ENCODE results near the gene RPGR. TPM values are rescaled to one million over a fixed set of nuclear protein-coding genes. Genes with fewer than 3 reads are reported as not detected.

The RPGR gene
- total RNA-seq, 1 donor from 2014 or later: 6.3 TPM

GRCh38 chrX:38326086-38326485 lies 1.2 kb downstream of the RPGR start:
- Histone ChIP-seq H3K27ac (ENCODE audit: low read depth, low read length) (no peak overlapping the region), H3K36me3 (ENCODE audit: control insufficient read depth in 3 of 3, insufficient read depth in 3 of 3, low read length in 3 of 3) (no peaks in the 10 kb centered on the region), H3K27me3 (ENCODE audit: control insufficient read depth in 3 of 3, insufficient read depth in 3 of 3, low read length in 3 of 3) (no peaks in the 10 kb centered on the region), H3K9me3 (ENCODE audit: control insufficient read depth in 3 of 3, low read length in 3 of 3) (no peaks in the 10 kb centered on the region), H3K9ac (ENCODE audit: low read depth in 1 of 3, low read length in 3 of 3) (peak overlapping the region in 2 of 3 donors; percentile 57 to 74), H3K4me1 (ENCODE audit: control insufficient read depth in 3 of 3, insufficient read depth in 3 of 3, low read length in 3 of 3) (peaks cover 0 to 4% (median 2%) of the 10 kb centered on the region in 3 donors), H3K4me3 (ENCODE audit: low read length in 3 of 3) (peak overlapping the region in 2 of 3 donors; percentile 75)

GRCh38 chrX:38320819-38321218 lies 6.5 kb downstream of the RPGR start:
- H3K36me3 ChIP-seq (ENCODE audit: control insufficient read depth in 3 of 3, insufficient read depth in 3 of 3, low read length in 3 of 3): peaks cover 0 to 2% (median 0%) of the 10 kb centered on the region in 3 donors
- H3K4me3 ChIP-seq (ENCODE audit: low read length in 3 of 3): no peak overlapping the region
- H3K9me3 ChIP-seq (ENCODE audit: control insufficient read depth in 3 of 3, low read length in 3 of 3): no peaks in the 10 kb centered on the region
- H3K27ac ChIP-seq (ENCODE audit: low read depth, low read length): no peak overlapping the region
- no peak overlapping the region for H3K9ac ChIP-seq (ENCODE audit: low read depth in 1 of 3, low read length in 3 of 3)
- peaks cover 0 to 2% (median 0%) of the 10 kb centered on the region in 3 donors for H3K4me1 ChIP-seq (ENCODE audit: control insufficient read depth in 3 of 3, insufficient read depth in 3 of 3, low read length in 3 of 3)
- H3K27me3 ChIP-seq (ENCODE audit: control insufficient read depth in 3 of 3, insufficient read depth in 3 of 3, low read length in 3 of 3): peaks cover 0 to 3% (median 0%) of the 10 kb centered on the region in 3 donors

GRCh38 chrX:38318606-38319005 lies 8.7 kb downstream of the RPGR start:
- no peaks in the 10 kb centered on the region for H3K4me1 ChIP-seq (ENCODE audit: control insufficient read depth in 3 of 3, insufficient read depth in 3 of 3, low read length in 3 of 3)
- peaks cover 0 to 2% (median 0%) of the 10 kb centered on the region in 3 donors for H3K36me3 ChIP-seq (ENCODE audit: control insufficient read depth in 3 of 3, insufficient read depth in 3 of 3, low read length in 3 of 3)
- no peak overlapping the region for H3K27ac ChIP-seq (ENCODE audit: low read depth, low read length)
- H3K9ac ChIP-seq (ENCODE audit: low read depth in 1 of 3, low read length in 3 of 3): peak overlapping the region in 1 of 3 donors; percentile 33
- peaks cover 0 to 3% (median 0%) of the 10 kb centered on the region in 3 donors for H3K27me3 ChIP-seq (ENCODE audit: control insufficient read depth in 3 of 3, insufficient read depth in 3 of 3, low read length in 3 of 3)
- no peak overlapping the region for H3K4me3 ChIP-seq (ENCODE audit: low read length in 3 of 3)
- no peaks in the 10 kb centered on the region for H3K9me3 ChIP-seq (ENCODE audit: control insufficient read depth in 3 of 3, low read length in 3 of 3)

GRCh38 chrX:38318196-38318595 lies 9.1 kb downstream of the RPGR start:
- Histone ChIP-seq H3K4me1 (ENCODE audit: control insufficient read depth in 3 of 3, insufficient read depth in 3 of 3, low read length in 3 of 3) (no peaks in the 10 kb centered on the region), H3K36me3 (ENCODE audit: control insufficient read depth in 3 of 3, insufficient read depth in 3 of 3, low read length in 3 of 3) (peaks cover 0 to 2% (median 0%) of the 10 kb centered on the region in 3 donors), H3K9ac (ENCODE audit: low read depth in 1 of 3, low read length in 3 of 3) (peak overlapping the region in 1 of 3 donors; percentile 33), H3K9me3 (ENCODE audit: control insufficient read depth in 3 of 3, low read length in 3 of 3) (no peaks in the 10 kb centered on the region), H3K27ac (ENCODE audit: low read depth, low read length) (no peak overlapping the region), H3K4me3 (ENCODE audit: low read length in 3 of 3) (no peak overlapping the region), H3K27me3 (ENCODE audit: control insufficient read depth in 3 of 3, insufficient read depth in 3 of 3, low read length in 3 of 3) (peaks cover 0 to 3% (median 0%) of the 10 kb centered on the region in 3 donors)

- H3K36me3 ChIP-seq (ENCODE audit: control insufficient read depth in 3 of 3, insufficient read depth in 3 of 3, low read length in 3 of 3): peaks cover 0 to 2% (median 0%) of the 10 kb centered on the region in 3 donors
- H3K4me3 ChIP-seq (ENCODE audit: low read length in 3 of 3): no peak overlapping the region
- no peak overlapping the region for H3K27ac ChIP-seq (ENCODE audit: low read depth, low read length)
- no peaks in the 10 kb centered on the region for H3K4me1 ChIP-seq (ENCODE audit: control insufficient read depth in 3 of 3, insufficient read depth in 3 of 3, low read length in 3 of 3)
- no peaks in the 10 kb centered on the region for H3K27me3 ChIP-seq (ENCODE audit: control insufficient read depth in 3 of 3, insufficient read depth in 3 of 3, low read length in 3 of 3)
- no peak overlapping the region for H3K9ac ChIP-seq (ENCODE audit: low read depth in 1 of 3, low read length in 3 of 3)
- H3K9me3 ChIP-seq (ENCODE audit: control insufficient read depth in 3 of 3, low read length in 3 of 3): no peaks in the 10 kb centered on the region
Observed at GRCh38 chrX:38315186-38315585, 12.1 kb downstream of the RPGR start.

GRCh38 chrX:38313190-38313589 lies 14.1 kb downstream of the RPGR start:
- Histone ChIP-seq H3K4me3 (ENCODE audit: low read length in 3 of 3) (no peak overlapping the region), H3K36me3 (ENCODE audit: control insufficient read depth in 3 of 3, insufficient read depth in 3 of 3, low read length in 3 of 3) (peaks cover 0 to under 1% (median 0%) of the 10 kb centered on the region in 3 donors), H3K9me3 (ENCODE audit: control insufficient read depth in 3 of 3, low read length in 3 of 3) (no peaks in the 10 kb centered on the region), H3K27ac (ENCODE audit: low read depth, low read length) (no peak overlapping the region), H3K4me1 (ENCODE audit: control insufficient read depth in 3 of 3, insufficient read depth in 3 of 3, low read length in 3 of 3) (no peaks in the 10 kb centered on the region), H3K27me3 (ENCODE audit: control insufficient read depth in 3 of 3, insufficient read depth in 3 of 3, low read length in 3 of 3) (no peaks in the 10 kb centered on the region), H3K9ac (ENCODE audit: low read depth in 1 of 3, low read length in 3 of 3) (no peak overlapping the region)

- Histone ChIP-seq H3K27ac (ENCODE audit: low read depth, low read length) (no peak overlapping the region), H3K9ac (ENCODE audit: low read depth in 1 of 3, low read length in 3 of 3) (no peak overlapping the region), H3K4me3 (ENCODE audit: low read length in 3 of 3) (no peak overlapping the region), H3K27me3 (ENCODE audit: control insufficient read depth in 3 of 3, insufficient read depth in 3 of 3, low read length in 3 of 3) (no peaks in the 10 kb centered on the region), H3K36me3 (ENCODE audit: control insufficient read depth in 3 of 3, insufficient read depth in 3 of 3, low read length in 3 of 3) (no peaks in the 10 kb centered on the region), H3K9me3 (ENCODE audit: control insufficient read depth in 3 of 3, low read length in 3 of 3) (no peaks in the 10 kb centered on the region), H3K4me1 (ENCODE audit: control insufficient read depth in 3 of 3, insufficient read depth in 3 of 3, low read length in 3 of 3) (no peaks in the 10 kb centered on the region)
Observed at GRCh38 chrX:38312436-38312835, 14.9 kb downstream of the RPGR start.

- no peaks in the 10 kb centered on the region for H3K4me1 ChIP-seq (ENCODE audit: control insufficient read depth in 3 of 3, insufficient read depth in 3 of 3, low read length in 3 of 3)
- no peaks in the 10 kb centered on the region for H3K9me3 ChIP-seq (ENCODE audit: control insufficient read depth in 3 of 3, low read length in 3 of 3)
- no peaks in the 10 kb centered on the region for H3K36me3 ChIP-seq (ENCODE audit: control insufficient read depth in 3 of 3, insufficient read depth in 3 of 3, low read length in 3 of 3)
Observed at GRCh38 chrX:38311743-38312142, 15.6 kb downstream of the RPGR start.

GRCh38 chrX:38305971-38306370 lies 21.3 kb downstream of the RPGR start:
- Histone ChIP-seq H3K9me3 (ENCODE audit: control insufficient read depth in 3 of 3, low read length in 3 of 3) (no peaks in the 10 kb centered on the region), H3K9ac (ENCODE audit: low read depth in 1 of 3, low read length in 3 of 3) (no peak overlapping the region), H3K4me1 (ENCODE audit: control insufficient read depth in 3 of 3, insufficient read depth in 3 of 3, low read length in 3 of 3) (no peaks in the 10 kb centered on the region), H3K36me3 (ENCODE audit: control insufficient read depth in 3 of 3, insufficient read depth in 3 of 3, low read length in 3 of 3) (no peaks in the 10 kb centered on the region), H3K4me3 (ENCODE audit: low read length in 3 of 3) (no peak overlapping the region), H3K27me3 (ENCODE audit: control insufficient read depth in 3 of 3, insufficient read depth in 3 of 3, low read length in 3 of 3) (no peaks in the 10 kb centered on the region), H3K27ac (ENCODE audit: low read depth, low read length) (no peak overlapping the region)

More at GRCh38 chrX:38311743-38312142, 15.6 kb downstream of the RPGR start:
- Histone ChIP-seq H3K4me3 (ENCODE audit: low read length in 3 of 3) (no peak overlapping the region), H3K27me3 (ENCODE audit: control insufficient read depth in 3 of 3, insufficient read depth in 3 of 3, low read length in 3 of 3) (no peaks in the 10 kb centered on the region), H3K27ac (ENCODE audit: low read depth, low read length) (no peak overlapping the region), H3K9ac (ENCODE audit: low read depth in 1 of 3, low read length in 3 of 3) (no peak overlapping the region)

GRCh38 chrX:38304010-38304409 lies 23.3 kb downstream of the RPGR start:
- H3K27ac ChIP-seq (ENCODE audit: low read depth, low read length): no peak overlapping the region

More at GRCh38 chrX:38304010-38304409, 23.3 kb downstream of the RPGR start:
- H3K36me3 ChIP-seq (ENCODE audit: control insufficient read depth in 3 of 3, insufficient read depth in 3 of 3, low read length in 3 of 3): no peaks in the 10 kb centered on the region
- no peaks in the 10 kb centered on the region for H3K9me3 ChIP-seq (ENCODE audit: control insufficient read depth in 3 of 3, low read length in 3 of 3)
- no peak overlapping the region for H3K4me3 ChIP-seq (ENCODE audit: low read length in 3 of 3)
- no peak overlapping the region for H3K9ac ChIP-seq (ENCODE audit: low read depth in 1 of 3, low read length in 3 of 3)
- H3K4me1 ChIP-seq (ENCODE audit: control insufficient read depth in 3 of 3, insufficient read depth in 3 of 3, low read length in 3 of 3): no peaks in the 10 kb centered on the region
- H3K27me3 ChIP-seq (ENCODE audit: control insufficient read depth in 3 of 3, insufficient read depth in 3 of 3, low read length in 3 of 3): no peaks in the 10 kb centered on the region
